Prostate gland (tissue), 2 donors: Measurements from ENCODE around the gene ZC3H14. TPM values are rescaled to one million over a fixed set of nuclear protein-coding genes. Genes with fewer than 3 reads are reported as not detected.

Source experiments
- DNase-seq: peaks from one replicate; pipeline ENCODE4 v3.0.0-alpha.2; 2019; ENCODE audit warnings: low spot score
- H3K27ac ChIP-seq, 2 donors: fragments of 200-600 bp; sonication (generic); 2 replicates each; pipeline ENCODE4 v1.5.1; 2017 to 2019
- H3K27me3 ChIP-seq: fragments of 200-600 bp; sonication (generic); replicated peaks from 2 replicates; pipeline ENCODE4 v1.5.1; 2019; ENCODE audit not compliant: insufficient read depth
- H3K36me3 ChIP-seq, 2 donors: fragments of 200-600 bp; sonication (generic); 1 replicate in 1 of 2; 2 replicates in 1 of 2; pipeline versions ENCODE4 v1.5.1 to v1.8.1; 2017 to 2019
- H3K4me1 ChIP-seq: fragments of 200-600 bp; sonication (generic); replicated peaks from 2 replicates; pipeline ENCODE4 v1.5.1; 2019
- H3K4me3 ChIP-seq, 2 donors: fragments of 200-600 bp; sonication (generic); 2 replicates each; pipeline ENCODE4 v1.5.1; 2017 to 2019
- H3K9me3 ChIP-seq: fragments of 200-600 bp; sonication (generic); 2 replicates; pipeline ENCODE4 v1.5.1; 2017
- POLR2A ChIP-seq: fragments of 450-650 bp; IDR thresholded peaks from one replicate; pipeline ENCODE4 v1.6.1; 2016; ENCODE audit warnings: antibody characterized with exemption, mild to moderate bottlenecking
- POLR2AphosphoS5 ChIP-seq: sonication (generic); formaldehyde crosslinking; IDR thresholded peaks from one replicate; pipeline ENCODE4 v1.6.1; 2017; ENCODE audit warnings: antibody characterized with exemption
- WGBS: methylation state at CpG from one replicate; pipeline ENCODE4 v1.1.5; 2018; 5-methylcytosine and 5-hydroxymethylcytosine counted together
- intact Hi-C: fragments of 100-400 bp; cut with DNase I; formaldehyde crosslinking; loops from one replicate; pipeline ENCODE4 v1.14.2; 2022
- total RNA-seq, 2 donors: library from RNA; depleted of rRNA; stranded (reverse); fragments of >200 nt; gene quantifications; one replicate each; pipeline ENCODE4 v1.1.0, GENCODE V29; 2016
- TF ChIP-seq, protein P1 (sequence below), 4 experiments: fragments of 200-600 bp in 2 of 4; fragments of 450-650 bp in 2 of 4; sonication (generic) in 2 of 4; IDR thresholded peaks; 1 replicate in 3 of 4; 2 replicates in 1 of 4; pipeline ENCODE4 v1.5.1; 2016 to 2019; ENCODE audit warnings: antibody characterized with exemption in 4 of 4, mild to moderate bottlenecking in 2 of 4, moderate library complexity in 2 of 4

The ZC3H14 gene
- total RNA-seq, 2 donors from 2014 or later, result 79.9 to 103 TPM

DNA sequence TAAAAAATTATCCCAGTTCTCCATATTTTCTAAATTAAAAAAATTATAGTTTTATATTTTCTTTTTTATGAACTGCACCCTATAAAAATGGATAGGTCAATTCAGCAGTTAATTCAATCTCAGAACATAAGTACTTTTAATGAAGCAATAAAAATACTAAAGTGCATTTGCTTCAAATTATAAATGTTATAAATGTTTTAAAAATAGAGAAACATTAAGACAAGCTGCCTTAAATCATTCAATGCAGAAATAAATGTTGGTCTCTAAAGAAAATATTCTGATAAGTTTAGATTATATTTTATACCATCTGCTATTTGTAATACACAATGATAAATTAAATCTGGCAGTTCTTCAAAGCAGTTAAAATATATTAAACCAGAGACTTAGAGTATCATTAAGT, 65.6 kb downstream of the ZC3H14 start:
- H3K4me1 ChIP-seq, result no peaks in the 10 kb centered on the region
- DNase-seq, result no peak
- no peak overlapping the region for H3K4me3 ChIP-seq
- no peaks in the 10 kb centered on the region for H3K27me3 ChIP-seq
- TF ChIP-seq, protein P1, sequence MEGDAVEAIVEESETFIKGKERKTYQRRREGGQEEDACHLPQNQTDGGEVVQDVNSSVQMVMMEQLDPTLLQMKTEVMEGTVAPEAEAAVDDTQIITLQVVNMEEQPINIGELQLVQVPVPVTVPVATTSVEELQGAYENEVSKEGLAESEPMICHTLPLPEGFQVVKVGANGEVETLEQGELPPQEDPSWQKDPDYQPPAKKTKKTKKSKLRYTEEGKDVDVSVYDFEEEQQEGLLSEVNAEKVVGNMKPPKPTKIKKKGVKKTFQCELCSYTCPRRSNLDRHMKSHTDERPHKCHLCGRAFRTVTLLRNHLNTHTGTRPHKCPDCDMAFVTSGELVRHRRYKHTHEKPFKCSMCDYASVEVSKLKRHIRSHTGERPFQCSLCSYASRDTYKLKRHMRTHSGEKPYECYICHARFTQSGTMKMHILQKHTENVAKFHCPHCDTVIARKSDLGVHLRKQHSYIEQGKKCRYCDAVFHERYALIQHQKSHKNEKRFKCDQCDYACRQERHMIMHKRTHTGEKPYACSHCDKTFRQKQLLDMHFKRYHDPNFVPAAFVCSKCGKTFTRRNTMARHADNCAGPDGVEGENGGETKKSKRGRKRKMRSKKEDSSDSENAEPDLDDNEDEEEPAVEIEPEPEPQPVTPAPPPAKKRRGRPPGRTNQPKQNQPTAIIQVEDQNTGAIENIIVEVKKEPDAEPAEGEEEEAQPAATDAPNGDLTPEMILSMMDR (IDR thresholded peaks at IDR 0.05), result no peak
- no peak for TF ChIP-seq POLR2AphosphoS5
- TF ChIP-seq POLR2A, result no peak
- intact Hi-C loops, result no loop called here
- H3K9me3 ChIP-seq, result no peaks in the 10 kb centered on the region
- H3K36me3 ChIP-seq, result no peaks in the 10 kb centered on the region
- H3K27ac ChIP-seq, result no peak overlapping the region

DNA sequence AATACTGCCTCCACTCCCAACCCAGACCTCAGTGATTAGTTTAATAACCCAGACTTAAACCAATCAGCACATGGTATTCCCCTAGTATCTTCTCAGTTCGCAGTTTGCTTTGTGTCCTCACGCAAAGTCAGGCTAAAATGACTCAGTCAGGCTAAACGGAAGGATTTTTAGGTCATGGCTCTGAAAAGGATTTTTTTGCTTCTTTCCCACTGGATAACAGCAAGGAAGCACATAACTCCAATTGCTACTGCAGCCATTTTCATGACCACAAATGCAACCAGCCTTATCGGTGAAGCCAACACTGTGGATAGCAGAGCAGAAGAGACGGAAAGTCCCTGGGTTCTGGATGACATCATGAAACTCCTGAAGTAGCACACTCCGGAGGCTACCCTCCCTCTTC, 67.7 kb downstream of the ZC3H14 start:
- intact Hi-C loops, result no loop called here
- TF ChIP-seq POLR2AphosphoS5 (no peak), POLR2A (no peak)
- TF ChIP-seq, protein P1 (IDR thresholded peaks at IDR 0.05), result no peak
- 69% methylated on average over 6 of the region's 6 CpGs for WGBS
- no peak overlapping the region for H3K4me3 ChIP-seq
- H3K27me3 ChIP-seq, result no peaks in the 10 kb centered on the region
- H3K4me1 ChIP-seq, result no peaks in the 10 kb centered on the region
- no peaks in the 10 kb centered on the region for H3K9me3 ChIP-seq
- no peaks in the 10 kb centered on the region for H3K36me3 ChIP-seq
- H3K27ac ChIP-seq, result no peak overlapping the region
- no peak for DNase-seq

DNA sequence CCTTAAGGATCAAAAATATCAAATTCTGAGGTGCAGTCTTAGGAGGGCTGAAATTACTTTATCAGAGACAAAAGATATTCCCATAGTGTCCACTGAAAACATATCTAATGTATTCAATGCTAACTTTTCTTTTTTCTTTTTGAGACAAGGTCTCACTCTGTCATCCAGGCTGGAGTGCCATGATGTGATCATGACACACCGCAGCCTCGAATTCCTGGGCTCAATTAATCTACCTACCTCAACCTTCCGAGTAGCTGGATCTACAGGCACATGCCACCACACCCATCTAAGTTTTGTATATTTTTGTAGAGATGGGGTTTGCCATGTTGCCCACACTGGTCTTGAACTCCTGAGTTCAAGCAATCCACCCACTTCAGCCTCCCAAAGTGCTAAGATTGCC, 68.3 kb downstream of the ZC3H14 start:
- no peak for DNase-seq
- no peaks in the 10 kb centered on the region for H3K27me3 ChIP-seq
- H3K4me3 ChIP-seq, result no peak overlapping the region
- H3K36me3 ChIP-seq, result no peaks in the 10 kb centered on the region
- WGBS, result 58% methylated on average over 3 of the region's 3 CpGs
- no peaks in the 10 kb centered on the region for H3K9me3 ChIP-seq
- TF ChIP-seq POLR2A (no peak), POLR2AphosphoS5 (no peak)
- TF ChIP-seq, protein P1 (IDR thresholded peaks at IDR 0.05), result no peak
- H3K27ac ChIP-seq, result no peak overlapping the region
- H3K4me1 ChIP-seq, result no peaks in the 10 kb centered on the region
- intact Hi-C loops, result no loop called here

DNA sequence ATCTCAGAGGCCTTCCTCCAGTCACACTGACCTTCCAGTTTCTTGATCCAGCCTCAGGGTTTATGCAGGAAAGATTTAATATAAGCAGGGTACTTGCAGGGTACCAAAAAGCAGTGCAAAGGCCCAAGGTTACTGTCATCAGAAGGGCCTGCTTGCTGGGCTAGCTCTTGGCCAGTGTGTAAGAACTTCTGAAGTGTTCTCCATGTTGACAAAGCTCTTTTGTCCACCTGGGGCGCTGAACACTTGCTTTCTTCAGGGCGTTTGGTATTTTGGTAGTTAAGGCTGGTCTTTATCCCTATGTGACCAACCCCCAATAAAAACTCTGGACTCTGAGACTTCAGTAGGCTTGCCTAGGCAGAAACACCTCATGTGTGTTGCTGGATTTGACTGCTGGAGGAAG, 69.7 kb downstream of the ZC3H14 start:
- intact Hi-C loops, result no loop called here
- DNase-seq, result no peak
- no peak overlapping the region for H3K27ac ChIP-seq
- no peak overlapping the region for H3K4me3 ChIP-seq
- no peaks in the 10 kb centered on the region for H3K27me3 ChIP-seq
- no peaks in the 10 kb centered on the region for H3K4me1 ChIP-seq
- WGBS, result 75% methylated on average over 2 of the region's 2 CpGs
- H3K9me3 ChIP-seq, result no peaks in the 10 kb centered on the region
- TF ChIP-seq, protein P1 (IDR thresholded peaks at IDR 0.05), result no peak
- TF ChIP-seq POLR2AphosphoS5, result no peak
- TF ChIP-seq POLR2A, result no peak
- no peaks in the 10 kb centered on the region for H3K36me3 ChIP-seq

DNA sequence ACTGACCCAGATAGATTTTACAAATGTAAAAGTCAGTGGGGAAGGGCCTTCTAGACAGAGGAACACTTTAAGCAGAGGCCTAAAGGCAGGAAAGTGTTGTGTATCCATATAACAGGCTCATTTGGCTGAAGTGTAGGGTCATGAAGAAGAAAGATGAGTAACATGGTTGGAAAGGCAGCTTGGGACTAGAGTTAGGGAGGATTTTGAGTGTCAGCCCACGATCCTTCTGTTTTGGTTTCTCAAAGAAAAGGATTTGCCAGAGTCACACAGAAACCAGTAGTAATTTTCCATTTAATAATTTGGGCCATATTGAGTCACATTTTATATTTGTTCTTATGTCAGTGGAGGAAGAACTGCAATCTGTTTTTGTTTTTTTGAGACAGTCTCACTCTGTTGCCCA, 76.4 kb downstream of the ZC3H14 start:
- H3K36me3 ChIP-seq, result no peaks in the 10 kb centered on the region
- intact Hi-C loops, result no loop called here

More for the DNA sequence above, 76.4 kb downstream of the ZC3H14 start:
- H3K27ac ChIP-seq, result no peak overlapping the region
- no peak for DNase-seq
- H3K27me3 ChIP-seq, result no peaks in the 10 kb centered on the region
- H3K4me1 ChIP-seq, result no peaks in the 10 kb centered on the region
- WGBS, result 93% methylated on average over 1 of the region's 1 CpG
- H3K9me3 ChIP-seq, result no peaks in the 10 kb centered on the region
- TF ChIP-seq, protein P1 (IDR thresholded peaks at IDR 0.05), result no peak
- no peak for TF ChIP-seq POLR2AphosphoS5
- no peak for TF ChIP-seq POLR2A
- no peak overlapping the region for H3K4me3 ChIP-seq
